OCI-LY1 (cell line): ENCODE measurements around the gene SBK2.

Experiments used
- H2AFZ ChIP-seq: fragments of 200-600 bp; sonication (generic), shearing (Covaris generic); 2 replicates; pipeline ENCODE4 v1.6.0; 2014; ENCODE audit warnings: antibody characterized with exemption, mild to moderate bottlenecking, low read length
- H3F3A ChIP-seq: fragments of 200-600 bp; sonication (generic), shearing (Covaris generic); 2 replicates; pipeline ENCODE4 v1.6.0; 2014; ENCODE audit warnings: mild to moderate bottlenecking, antibody characterized with exemption, low read length, moderate library complexity; ENCODE audit not compliant: insufficient read depth
- H3K27ac ChIP-seq: fragments of 200-600 bp; sonication (generic); 2 replicates; pipeline ENCODE4 v1.5.1; 2014; ENCODE audit warnings: low read length, mixed run types, mild to moderate bottlenecking, low read depth; ENCODE audit not compliant: poor library complexity, severe bottlenecking
- H3K27me3 ChIP-seq: fragments of 200-600 bp; sonication (generic); 2 replicates; pipeline ENCODE4 v1.6.0; 2014; ENCODE audit warnings: antibody characterized with exemption, mild to moderate bottlenecking, low read length, moderate library complexity; ENCODE audit not compliant: insufficient read depth
- H3K36me3 ChIP-seq: fragments of 200-600 bp; sonication (generic); 2 replicates; pipeline ENCODE4 v1.6.1; 2014; ENCODE audit warnings: mild to moderate bottlenecking, antibody characterized with exemption, low read length, moderate library complexity, mixed read lengths; ENCODE audit not compliant: insufficient read depth
- H3K4me1 ChIP-seq: fragments of 200-600 bp; sonication (generic); 2 replicates; pipeline ENCODE4 v1.5.1; 2014; ENCODE audit warnings: mild to moderate bottlenecking, low read length, moderate library complexity; ENCODE audit not compliant: insufficient read depth, severe bottlenecking
- H3K4me2 ChIP-seq: fragments of 200-600 bp; sonication (generic), shearing (Covaris generic); 2 replicates; pipeline ENCODE4 v1.6.1; 2014; ENCODE audit warnings: low read length
- H3K4me3 ChIP-seq: fragments of 200-600 bp; sonication (generic); 2 replicates; pipeline ENCODE4 v1.5.1; 2014; ENCODE audit warnings: low read length, low read depth, mild to moderate bottlenecking, mixed read lengths; ENCODE audit not compliant: poor library complexity, severe bottlenecking
- H3K79me2 ChIP-seq: fragments of 200-600 bp; shearing (Covaris generic); 2 replicates; pipeline ENCODE4 v1.6.1; 2016; ENCODE audit warnings: mixed run types, low read length, mixed read lengths; ENCODE audit not compliant: insufficient read depth
- H3K9ac ChIP-seq: fragments of 200-600 bp; sonication (generic), shearing (Covaris generic); 2 replicates; pipeline ENCODE4 v1.6.1; 2014; ENCODE audit warnings: mild to moderate bottlenecking, low read length, mixed read lengths
- H3K9me2 ChIP-seq: fragments of 200-600 bp; sonication (generic), shearing (Covaris generic); 2 replicates; pipeline ENCODE4 v1.6.1; 2014; ENCODE audit warnings: low read depth, mild to moderate bottlenecking, low read length, mixed read lengths
- H3K9me3 ChIP-seq: fragments of 200-600 bp; shearing (Covaris generic); 2 replicates; pipeline ENCODE4 v1.6.1; 2014; ENCODE audit warnings: low read length, mixed read lengths
- H4K20me1 ChIP-seq: fragments of 200-600 bp; sonication (generic), shearing (Covaris generic); 2 replicates; pipeline ENCODE4 v1.6.0; 2016; ENCODE audit warnings: mild to moderate bottlenecking, low read length; ENCODE audit not compliant: insufficient read depth
- CTCF ChIP-seq: fragments of 200-600 bp; sonication (generic), shearing (Covaris generic); IDR thresholded peaks from 2 replicates; pipeline ENCODE4 v1.5.1; 2017; ENCODE audit warnings: mild to moderate bottlenecking, antibody characterized with exemption, low read length, moderate library complexity, mixed read lengths
- EZH2 ChIP-seq: fragments of 200-600 bp; sonication (generic), shearing (Covaris generic); IDR thresholded peaks from 2 replicates; pipeline ENCODE4 v1.8.0; 2017; ENCODE audit warnings: borderline replicate concordance, mixed run types, mild to moderate bottlenecking, antibody characterized with exemption, low read length, moderate library complexity, mixed read lengths

SBK2 gene

GRCh38 chr19:55484593-55485438, 52.1 kb downstream of the SBK2 start, which contains the start of gene NAT14:
TSS of gene NAT14 (plus strand) at chr19:55485188. CDS start at chr19:55485709, 521 bp downstream.
- H3K27ac ChIP-seq = no peak within 1 kb of the TSS
- H2AFZ ChIP-seq = no peak within 1 kb of the TSS
- no peaks in the 10 kb centered on the region for H4K20me1 ChIP-seq
- H3K4me3 ChIP-seq = peak within 1 kb of the TSS; percentile 66
- no peaks in the 10 kb centered on the region for H3K79me2 ChIP-seq
- no peak for TF ChIP-seq CTCF
- no peak for TF ChIP-seq EZH2
- H3K4me1 ChIP-seq = peaks cover 18% of the 10 kb centered on the region
- H3K27me3 ChIP-seq = no peaks in the 10 kb centered on the region
- no peaks in the 10 kb centered on the region for H3F3A ChIP-seq
- no peaks in the 10 kb centered on the region; the same call in 1 of the 2 replicates for H3K36me3 ChIP-seq
- H3K9ac ChIP-seq = peak within 1 kb of the TSS; percentile 71
- H3K9me2 ChIP-seq = no peaks in the 10 kb centered on the region
- peak within 1 kb of the TSS; percentile 81 for H3K4me2 ChIP-seq
- H3K9me3 ChIP-seq = no peaks in the 10 kb centered on the region

GRCh38 chr19:55483706-55484592, 53.0 kb downstream of the SBK2 start:
- Histone ChIP-seq H4K20me1 (no peaks in the 10 kb centered on the region), H3K27ac (no peak overlapping the region), H3K9ac (peak overlapping the region; percentile 71; the same call in 1 of the 2 replicates), H3K4me3 (peak overlapping the region; percentile 66), H2AFZ (no peak overlapping the region), H3K9me3 (no peaks in the 10 kb centered on the region), H3K9me2 (no peaks in the 10 kb centered on the region), H3K27me3 (no peaks in the 10 kb centered on the region), H3F3A (no peaks in the 10 kb centered on the region), H3K4me1 (peaks cover 18% of the 10 kb centered on the region), H3K36me3 (no peaks in the 10 kb centered on the region; the same call in 1 of the 2 replicates), H3K79me2 (no peaks in the 10 kb centered on the region), H3K4me2 (peak overlapping the region; percentile 81)
- TF ChIP-seq EZH2 = no peak
- TF ChIP-seq CTCF = no peak

GRCh38 chr19:55482967-55483705, 53.8 kb downstream of the SBK2 start:
- H3K4me2 ChIP-seq = no peak overlapping the region
- no peaks in the 10 kb centered on the region for H3F3A ChIP-seq
- H3K79me2 ChIP-seq = no peaks in the 10 kb centered on the region
- H3K36me3 ChIP-seq = no peaks in the 10 kb centered on the region; the same call in 1 of the 2 replicates
- no peaks in the 10 kb centered on the region for H3K9me3 ChIP-seq
- H3K4me1 ChIP-seq = peaks cover 20% of the 10 kb centered on the region
- no peak overlapping the region for H3K27ac ChIP-seq
- no peaks in the 10 kb centered on the region for H3K27me3 ChIP-seq
- no peak overlapping the region for H2AFZ ChIP-seq
- H4K20me1 ChIP-seq = no peaks in the 10 kb centered on the region
- no peak overlapping the region for H3K4me3 ChIP-seq
- H3K9ac ChIP-seq = no peak overlapping the region
- no peaks in the 10 kb centered on the region for H3K9me2 ChIP-seq
- TF ChIP-seq CTCF = no peak
- no peak for TF ChIP-seq EZH2
